Activated CD8-positive, alpha-beta memory T cell treated with anti-CD3 and anti-CD28 coated beads for 48 hours (primary cell): ENCODE results near the gene DPP6.

ENCODE experiments used
- DNase-seq, 3 experiments: peaks; one replicate each; pipeline ENCODE4 v3.0.0-alpha.2; 2020; ENCODE audit warnings: low read depth in 2 of 3, low spot score in 2 of 3

DPP6 gene

DNA sequence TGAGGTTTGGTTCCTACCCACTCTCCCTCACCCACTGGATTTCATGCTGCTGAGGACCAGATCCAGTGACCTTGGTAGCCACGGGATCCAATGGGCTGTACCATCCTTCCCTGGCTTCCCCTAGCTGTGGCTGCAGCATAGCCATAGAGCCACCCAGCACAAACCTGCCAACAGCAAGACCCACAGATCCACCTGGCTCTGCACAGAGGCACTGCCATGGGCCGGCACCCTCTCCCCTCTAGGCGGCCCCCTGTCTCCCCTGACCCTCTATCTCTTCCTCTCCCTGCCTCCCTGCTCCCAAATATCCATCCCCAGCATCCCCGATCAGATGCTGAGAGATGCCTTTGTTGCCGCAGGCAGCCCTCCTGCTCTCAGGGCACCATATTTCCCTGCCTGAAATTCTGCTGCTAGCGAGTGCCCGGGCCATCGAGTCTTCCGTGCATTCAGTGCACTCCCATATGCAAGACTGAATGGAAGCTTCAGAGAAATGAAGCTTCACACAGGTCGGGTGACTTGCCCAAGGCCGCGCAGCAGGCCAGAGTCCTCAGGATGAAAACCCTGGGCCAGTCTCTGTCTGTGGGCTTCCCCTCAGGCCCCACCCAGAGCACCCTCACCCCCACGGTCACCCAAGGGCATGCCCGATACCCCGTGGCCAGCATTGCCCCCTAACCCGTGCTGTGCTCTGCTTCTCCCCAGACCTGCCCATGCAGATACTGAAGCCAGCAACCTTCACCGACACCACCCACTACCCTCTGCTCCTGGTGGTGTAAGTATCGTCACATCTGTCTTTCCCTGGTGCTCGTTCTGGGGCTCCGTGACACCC, 819.9 kb downstream of the DPP6 start:
- DNase-seq: no peak

GRCh38 chr7:154872811-154873499, 820.8 kb downstream of the DPP6 start:
- DNase-seq: no peak

GRCh38 chr7:154873500-154874121, 821.4 kb downstream of the DPP6 start:
- DNase-seq: no peak

GRCh38 chr7:154874409-154875113, 822.4 kb downstream of the DPP6 start:
- DNase-seq: no peak

DNA sequence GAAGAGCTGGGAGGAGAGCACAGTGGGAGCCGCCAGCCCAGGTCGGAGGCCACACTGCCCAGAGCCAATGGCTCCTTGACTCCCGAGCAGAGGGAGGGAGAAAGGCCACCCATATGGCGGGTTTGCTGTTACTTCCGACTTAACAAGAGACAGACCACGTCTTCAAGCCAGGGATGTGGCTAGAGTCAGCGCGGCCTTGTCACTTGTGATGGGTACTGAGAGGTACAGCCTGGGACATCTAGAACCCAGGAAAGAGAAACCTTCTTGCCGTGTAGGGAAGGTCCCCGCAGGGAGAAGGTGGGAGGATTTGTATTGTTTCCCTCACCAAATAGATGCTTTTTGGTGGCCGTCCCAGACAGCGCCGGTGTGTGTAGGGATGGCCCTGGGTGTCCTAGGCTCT, 823.1 kb downstream of the DPP6 start:
- DNase-seq: no peak

DNA sequence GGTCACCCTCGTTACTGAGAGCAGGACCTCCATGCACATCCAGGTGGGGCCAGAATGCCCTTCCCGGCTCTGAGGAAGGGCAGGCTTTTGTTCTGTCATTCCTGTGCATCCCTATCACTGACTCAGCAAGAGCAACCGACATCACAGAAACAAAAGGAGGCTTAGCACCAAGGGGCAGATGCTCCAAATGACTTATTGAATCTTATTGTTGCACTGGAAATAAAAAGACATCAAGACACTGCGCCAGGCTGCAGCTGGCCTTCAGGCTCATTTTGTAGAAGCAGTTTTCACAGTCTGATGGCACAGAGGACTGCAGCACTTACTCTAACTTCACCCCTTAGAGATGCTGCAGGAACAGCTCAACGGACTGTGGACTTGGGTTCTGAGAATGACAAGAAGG, 824.3 kb downstream of the DPP6 start:
- no peak for DNase-seq

- no peak for DNase-seq
Observed at GRCh38 chr7:154877031-154877430, 824.8 kb downstream of the DPP6 start.

GRCh38 chr7:154879629-154880028, 827.4 kb downstream of the DPP6 start:
- no peak for DNase-seq

GRCh38 chr7:154880513-154880912, 828.3 kb downstream of the DPP6 start:
- DNase-seq: no peak

DNA sequence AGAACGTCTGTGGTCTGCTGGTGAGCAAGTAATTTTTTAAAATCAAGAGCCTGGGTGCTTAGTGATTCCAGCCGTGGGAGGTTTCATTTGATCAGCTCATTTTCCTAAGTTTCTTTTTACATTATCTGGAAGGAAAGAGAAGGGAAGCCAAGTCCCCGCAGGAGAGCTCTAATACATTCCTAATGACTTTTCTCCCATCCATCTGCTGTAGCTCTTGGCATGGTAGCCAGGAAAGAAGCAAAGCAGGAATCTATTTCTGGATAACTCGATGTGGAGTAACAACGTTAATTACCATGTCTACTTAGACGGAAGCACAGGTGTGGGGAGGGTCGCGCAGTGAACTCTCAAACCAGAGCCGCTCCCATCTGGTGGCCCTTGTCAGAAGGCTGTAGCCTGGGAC, 828.8 kb downstream of the DPP6 start:
- DNase-seq: no peak

DNA sequence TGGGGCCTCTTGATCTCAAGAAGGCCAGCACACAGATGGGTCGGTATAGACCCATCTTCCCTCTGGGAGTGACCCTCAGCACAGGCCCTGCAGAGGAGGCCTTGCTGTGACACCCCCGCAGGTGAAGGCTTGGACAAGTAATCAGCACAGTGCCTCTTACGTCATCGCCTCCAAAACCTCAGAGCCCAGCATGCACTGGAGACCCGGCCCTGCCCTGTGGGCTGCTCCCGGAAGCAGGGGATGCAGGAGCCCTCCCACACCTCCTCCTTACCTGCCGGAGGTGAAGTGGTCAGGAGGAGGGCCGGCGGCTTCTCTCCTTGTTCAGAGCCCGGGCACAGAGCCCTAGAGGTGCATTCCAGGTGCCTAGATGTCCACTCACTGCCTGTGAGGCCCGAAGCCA, 829.3 kb downstream of the DPP6 start:
- no peak for DNase-seq

GRCh38 chr7:154882931-154883474, 830.8 kb downstream of the DPP6 start:
- DNase-seq: no peak

DNA sequence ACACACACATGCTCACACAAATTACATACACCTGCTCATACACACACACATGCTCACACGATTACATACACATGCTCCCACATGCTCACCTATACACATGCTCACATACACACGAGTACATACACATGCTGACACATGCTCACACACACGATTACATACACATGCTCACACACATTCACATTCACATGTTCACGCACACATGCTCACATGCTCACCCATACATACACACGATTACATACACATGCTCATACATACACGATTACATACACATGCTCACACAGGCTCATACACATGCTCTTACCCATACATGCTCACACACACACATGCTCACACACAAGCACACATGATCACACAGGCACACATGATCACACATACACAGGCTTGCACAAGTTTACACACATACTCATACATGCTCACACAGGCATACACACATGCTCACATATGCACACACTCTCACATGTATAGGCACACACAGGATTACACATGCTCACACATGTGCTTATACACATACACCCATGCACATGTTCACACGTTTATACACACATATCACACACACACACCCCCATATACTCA, 832.2 kb downstream of the DPP6 start:
- DNase-seq: no peak

DNA sequence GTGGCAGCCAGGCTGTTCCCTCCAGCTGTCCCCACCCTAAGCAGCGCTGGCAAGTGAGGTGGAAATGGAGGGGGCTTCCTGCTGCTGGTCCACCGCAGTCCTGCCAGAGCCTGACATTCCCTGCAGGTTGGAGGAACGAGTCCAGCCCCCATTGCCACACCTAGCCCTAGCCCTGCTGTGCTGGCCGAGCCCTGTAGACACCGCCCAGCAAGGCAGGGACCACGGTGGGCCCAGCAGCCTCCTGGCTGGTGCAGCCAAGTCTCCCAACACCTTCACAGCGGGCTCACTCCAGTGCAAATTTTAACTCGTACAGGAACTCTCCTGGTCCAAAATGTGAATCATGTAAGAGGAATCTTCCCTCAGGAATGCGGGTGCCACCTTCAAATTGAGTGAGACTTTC, 834.4 kb downstream of the DPP6 start:
- no peak for DNase-seq

- no peak for DNase-seq
Observed at GRCh38 chr7:154888690-154889089, 836.5 kb downstream of the DPP6 start.

DNA sequence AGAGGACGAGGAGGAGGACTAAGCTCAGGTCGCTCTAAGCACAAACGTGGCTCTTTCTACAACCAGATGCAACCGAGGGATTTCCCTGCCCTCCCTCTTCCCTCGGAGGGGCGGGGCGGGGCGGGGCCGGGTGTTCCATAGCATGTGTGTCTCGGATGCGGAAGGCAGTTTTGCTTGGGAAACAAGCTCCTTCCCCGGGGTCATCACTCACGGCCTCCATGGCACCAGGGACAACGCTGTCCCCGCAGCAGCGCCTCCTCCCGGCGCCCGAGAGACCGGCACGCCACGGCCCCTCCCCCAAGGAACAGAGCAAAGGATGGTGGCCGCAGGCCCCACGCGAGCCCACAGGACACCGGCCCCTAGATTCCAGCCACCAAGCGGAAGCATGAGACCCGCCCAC, 840.3 kb downstream of the DPP6 start:
- no peak for DNase-seq

- DNase-seq: no peak
Observed at GRCh38 chr7:154896076-154896475, 843.9 kb downstream of the DPP6 start.

- DNase-seq: no peak
Observed at GRCh38 chr7:154898973-154899855, 847.0 kb downstream of the DPP6 start.

DNA sequence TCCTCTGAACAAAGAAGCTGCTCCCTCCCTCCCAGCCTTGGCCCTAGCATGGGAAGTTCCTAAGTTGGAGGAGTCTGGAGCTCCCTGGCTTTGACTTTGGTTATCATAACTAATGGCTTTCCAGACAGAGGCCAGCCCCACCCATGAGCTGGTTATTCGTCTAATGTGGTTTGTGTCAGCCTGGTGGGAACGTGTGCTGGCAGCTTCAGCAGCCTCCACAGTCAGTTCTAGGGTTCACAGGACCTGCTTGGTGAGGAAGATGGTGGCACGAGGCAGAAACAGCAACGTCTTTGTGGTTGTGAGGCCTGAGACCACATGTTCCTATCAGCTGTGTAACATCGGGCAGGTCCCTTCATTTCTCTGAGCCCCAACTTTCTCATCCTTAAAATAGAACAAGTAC, 847.7 kb downstream of the DPP6 start:
- no peak for DNase-seq

DNA sequence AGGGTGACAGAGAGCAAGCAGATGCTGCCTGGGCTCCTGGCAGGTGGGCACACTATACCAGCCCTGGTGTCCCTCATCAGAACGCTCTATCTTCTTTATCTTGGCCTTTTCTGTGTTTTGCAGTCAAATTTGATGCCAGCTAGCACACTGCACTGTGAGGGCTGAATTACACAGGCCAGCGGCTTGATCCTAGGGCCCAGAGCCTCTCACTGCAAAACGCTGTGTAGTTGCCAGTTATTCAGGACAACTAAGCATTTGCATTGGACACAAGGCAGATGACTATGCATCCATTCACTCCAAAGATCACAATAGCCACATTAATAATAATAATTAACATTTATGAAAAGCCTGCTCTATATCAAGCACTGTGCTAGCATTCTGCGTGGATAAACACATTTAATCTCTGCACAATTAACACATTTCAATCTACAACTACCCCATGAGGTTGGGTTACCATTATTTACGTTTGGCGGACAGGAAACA, 850.4 kb downstream of the DPP6 start:
- no peak for DNase-seq
